ENCODE results near the gene KANSL1.

KANSL1 gene

DNA sequence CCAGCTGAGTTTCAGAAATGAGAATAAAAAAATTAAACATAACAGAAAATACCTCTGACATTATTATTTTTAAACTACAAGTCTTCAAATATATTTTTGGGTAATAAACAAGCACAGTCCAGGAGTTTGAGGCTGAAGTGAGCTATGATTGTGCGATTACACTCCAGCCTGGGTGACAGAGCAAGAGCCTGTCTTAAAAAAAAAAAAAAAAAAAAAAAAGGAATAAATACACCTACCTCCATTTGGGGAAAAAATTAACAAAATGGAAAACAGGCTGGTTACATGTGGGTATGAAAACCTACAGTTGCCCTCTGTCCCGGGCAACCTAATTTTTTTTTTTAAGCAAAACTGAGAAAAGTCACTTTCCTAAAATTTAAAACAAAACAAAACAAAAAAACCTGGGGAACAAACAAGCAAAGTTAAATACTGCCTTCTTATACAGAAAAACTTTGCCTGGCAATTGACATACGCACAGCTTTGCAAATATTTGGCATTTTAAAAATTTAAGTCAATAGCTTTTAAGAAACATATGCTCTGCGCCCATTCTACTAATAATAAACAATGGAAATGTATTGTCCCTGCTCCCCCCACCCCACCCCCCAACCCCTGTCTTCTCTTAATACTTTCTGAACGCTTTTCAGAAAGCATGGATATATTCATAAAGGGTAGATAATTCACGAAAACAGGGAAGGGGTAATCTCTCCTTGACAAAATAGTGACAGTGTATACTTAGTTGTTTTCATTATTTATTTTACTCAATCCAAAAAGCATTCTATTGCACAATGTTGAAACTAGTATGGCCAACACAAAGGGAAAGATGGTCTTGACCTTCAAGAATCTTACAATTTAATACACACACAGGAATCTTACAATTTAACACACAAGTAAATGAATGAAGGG lies 112.9 kb downstream of the KANSL1 start:
- no peak for DNase-seq (ENCODE audit: low spot score)

DNA sequence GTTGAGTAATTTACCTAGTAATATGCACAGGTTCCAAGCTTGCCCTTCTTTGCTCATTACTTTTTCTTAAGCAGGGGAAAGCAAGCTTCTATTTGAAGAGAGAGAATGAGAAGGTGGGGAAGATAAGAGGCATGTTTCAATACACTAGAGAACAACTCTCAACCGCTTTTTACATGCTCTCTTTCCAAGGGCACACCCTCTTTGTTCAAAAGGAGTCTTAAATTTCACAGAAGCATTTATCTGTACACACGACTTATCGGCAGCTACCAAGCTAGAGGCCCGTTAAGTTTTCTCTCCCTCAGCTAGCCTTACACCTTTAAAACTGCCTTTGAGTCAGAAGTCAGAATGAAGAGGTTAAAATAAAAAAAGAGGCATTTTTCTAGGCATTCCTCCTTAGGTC lies 114.6 kb downstream of the KANSL1 start:
- DNase-seq (ENCODE audit: low spot score): no peak

DNA sequence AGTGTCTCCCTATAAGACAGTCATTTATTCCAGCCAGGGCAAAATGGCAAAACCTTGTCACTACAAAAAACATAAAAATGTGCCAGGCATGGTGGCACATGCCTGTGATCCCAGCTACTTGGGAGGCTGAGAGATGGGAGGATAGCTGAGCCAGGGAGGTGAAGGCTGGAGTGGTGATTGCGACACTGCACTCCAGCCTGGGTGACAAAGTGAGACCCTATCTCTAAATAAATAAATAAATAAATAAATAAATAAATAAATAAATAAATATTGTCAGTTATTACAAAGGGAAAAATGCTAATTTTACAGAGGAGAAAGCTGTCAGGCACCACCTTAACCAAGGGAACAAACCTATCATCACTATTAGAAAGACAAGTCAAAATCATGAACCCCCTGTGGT lies 118.7 kb downstream of the KANSL1 start:
- DNase-seq (ENCODE audit: low spot score): no peak

GRCh38 chr17:46072998-46073397 lies 120.2 kb downstream of the KANSL1 start:
- DNase-seq (ENCODE audit: low spot score): no peak

GRCh38 chr17:46071796-46072195 lies 121.4 kb downstream of the KANSL1 start:
- no peak for DNase-seq (ENCODE audit: low spot score)

GRCh38 chr17:46064460-46064859 lies 128.8 kb downstream of the KANSL1 start:
- DNase-seq (ENCODE audit: low spot score): no peak

DNA sequence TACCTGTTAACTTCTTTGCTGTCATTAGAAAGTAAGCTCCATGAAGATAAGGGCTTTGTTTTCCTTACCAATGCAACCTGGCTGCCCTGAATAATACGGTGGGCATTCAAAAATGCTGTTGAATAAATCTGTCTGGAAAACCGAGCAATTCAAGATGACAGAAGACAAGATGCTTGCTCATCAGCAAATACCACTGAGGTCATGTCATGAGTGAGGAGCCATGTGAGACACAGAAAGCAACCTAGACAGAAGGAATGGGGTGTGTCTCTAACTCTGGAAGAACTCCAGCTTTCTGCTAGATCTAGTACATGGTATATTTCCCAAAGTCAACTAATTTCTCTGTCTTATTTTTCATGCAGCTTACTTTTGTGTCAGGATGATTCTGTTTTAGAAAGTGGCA lies 130.0 kb downstream of the KANSL1 start:
- DNase-seq (ENCODE audit: low spot score): peak; percentile 43

GRCh38 chr17:46061435-46061834 lies 131.8 kb downstream of the KANSL1 start:
- DNase-seq (ENCODE audit: low spot score): no peak

DNA sequence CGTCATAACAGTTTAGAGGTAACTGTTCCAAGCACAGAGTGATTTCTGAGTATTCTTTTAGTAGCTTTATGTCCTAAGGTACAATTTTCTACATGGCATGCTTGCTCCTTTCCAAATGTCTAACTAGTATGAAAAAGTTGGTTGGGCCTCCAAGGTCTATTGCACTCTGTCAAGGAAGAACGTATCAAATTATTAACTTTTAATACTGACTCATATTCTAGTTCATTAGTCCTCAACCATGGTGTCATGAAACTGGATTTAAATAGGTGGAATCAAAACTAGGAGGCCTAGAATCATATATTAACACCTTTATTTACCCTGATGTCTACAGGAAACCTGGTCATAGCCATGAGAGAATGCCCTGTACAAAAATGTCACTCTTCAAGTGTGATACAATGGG lies 132.8 kb downstream of the KANSL1 start:
- DNase-seq (ENCODE audit: low spot score): no peak

DNA sequence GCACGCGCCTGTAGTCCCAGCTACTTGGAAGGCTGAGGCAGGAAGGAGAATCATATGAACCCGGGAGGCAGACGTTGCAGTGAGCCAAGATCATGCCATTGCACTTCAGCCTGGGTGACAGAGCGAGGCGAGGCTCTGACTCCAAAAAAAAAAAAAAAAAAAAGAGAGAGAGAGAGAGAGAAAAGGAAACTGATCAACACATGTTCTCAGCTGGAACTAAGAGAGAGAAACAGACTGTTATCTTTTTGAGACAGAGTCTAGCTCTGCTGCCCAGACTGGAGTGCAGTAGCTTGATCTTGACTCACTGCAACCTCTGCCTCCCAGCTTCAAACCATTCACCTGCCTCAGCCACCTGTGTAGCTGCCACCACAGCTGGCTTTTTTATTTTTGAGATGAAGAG lies 133.7 kb downstream of the KANSL1 start:
- no peak for DNase-seq (ENCODE audit: low spot score)

DNA sequence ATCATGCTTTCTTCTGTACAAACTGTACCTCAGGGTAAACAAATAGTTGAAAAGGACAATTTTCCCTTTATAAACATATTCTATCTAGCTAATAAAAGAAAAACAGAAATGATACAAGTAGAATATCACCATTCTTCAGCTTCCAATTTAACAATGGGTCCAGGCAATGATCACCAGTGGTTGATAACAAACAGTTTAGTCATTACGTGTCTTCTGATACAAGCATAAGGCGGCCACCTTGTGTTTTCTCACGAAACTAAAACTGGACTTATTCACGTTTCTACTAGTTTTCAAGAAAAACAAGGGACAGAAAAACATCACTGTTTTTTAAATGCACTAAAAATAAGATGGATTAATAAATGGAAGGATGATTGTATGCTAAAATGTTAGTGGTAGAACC lies 135.9 kb downstream of the KANSL1 start:
- DNase-seq (ENCODE audit: low spot score): no peak

- no peak for DNase-seq (ENCODE audit: low spot score)
These were observed 136.4 kb downstream of the KANSL1 start for GRCh38 chr17:46056800-46057304.

DNA sequence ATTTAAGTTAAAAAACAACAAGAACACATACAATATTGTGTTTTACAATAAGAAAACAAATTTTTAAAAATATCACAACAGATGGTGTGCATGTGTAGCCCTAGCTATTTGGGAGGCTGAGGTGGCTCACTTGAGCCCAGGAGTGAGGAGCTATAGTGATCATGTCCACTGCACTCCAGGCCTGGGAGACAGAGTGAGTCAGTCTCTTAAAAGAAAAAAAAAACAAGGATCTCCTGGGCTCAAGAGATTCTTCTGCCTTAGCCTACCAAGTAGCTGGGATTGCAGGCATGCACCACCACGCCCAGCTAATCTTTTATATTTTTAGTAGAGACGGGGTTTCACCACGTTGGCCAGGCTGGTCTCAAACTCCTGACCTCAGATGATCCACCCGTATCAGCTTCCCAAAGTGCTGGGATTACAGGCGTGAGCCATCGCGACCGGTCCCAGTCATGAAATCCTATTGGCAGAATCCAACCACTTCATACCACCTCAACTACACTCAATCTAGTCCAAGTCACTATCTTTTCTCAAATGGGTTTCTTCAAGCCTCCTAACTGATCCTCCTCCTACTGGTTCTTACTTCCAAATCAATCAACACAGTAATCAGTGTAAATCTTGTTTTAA lies 139.2 kb downstream of the KANSL1 start:
- no peak for DNase-seq (ENCODE audit: low spot score)

GRCh38 chr17:46049656-46050055 lies 143.6 kb downstream of the KANSL1 start:
- DNase-seq (ENCODE audit: low spot score): no peak

- no peak for DNase-seq (ENCODE audit: low spot score)
These were observed 145.4 kb downstream of the KANSL1 start for GRCh38 chr17:46047856-46048255.

- DNase-seq (ENCODE audit: low spot score): no peak
These were observed 145.8 kb downstream of the KANSL1 start for GRCh38 chr17:46047398-46047797.

DNA sequence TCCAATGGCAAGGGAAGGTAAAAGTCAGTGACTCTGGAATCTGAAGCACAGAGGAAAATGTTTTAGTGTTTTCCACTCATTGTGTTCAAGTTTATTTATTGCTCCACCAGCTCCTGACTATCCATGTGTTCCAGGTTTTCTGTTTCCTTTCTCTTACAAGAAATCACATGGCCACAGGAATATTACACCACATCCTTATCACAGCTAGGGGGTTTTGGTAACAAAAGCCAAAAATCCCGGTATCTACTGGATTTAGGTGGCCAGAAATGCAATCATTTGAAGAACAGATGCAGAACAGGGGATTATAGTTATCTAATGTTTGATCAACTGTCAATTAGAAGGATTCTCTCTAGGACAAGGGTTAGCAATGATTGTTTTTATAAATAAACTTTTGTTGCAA lies 146.3 kb downstream of the KANSL1 start:
- no peak for DNase-seq (ENCODE audit: low spot score)

GRCh38 chr17:46045639-46046038 lies 147.6 kb downstream of the KANSL1 start:
- no peak for DNase-seq (ENCODE audit: low spot score)

DNA sequence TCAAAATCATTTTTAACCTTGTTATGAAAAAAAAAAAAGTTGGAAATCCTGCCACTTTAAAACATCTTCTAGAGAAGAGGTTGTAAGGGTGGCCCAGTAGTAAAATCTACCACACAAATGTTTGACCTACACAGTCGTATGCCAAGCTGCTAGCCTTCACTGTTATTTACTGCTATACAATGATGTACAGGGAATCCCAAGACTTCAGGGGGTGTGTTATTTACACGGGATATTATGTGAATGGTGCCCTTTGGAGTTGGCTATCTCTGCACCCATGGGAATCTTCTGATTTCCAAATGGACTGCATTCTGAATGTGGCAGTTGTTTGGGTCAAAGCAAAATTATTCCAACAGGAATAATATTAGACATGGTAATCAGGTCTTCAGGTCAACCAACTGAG lies 148.2 kb downstream of the KANSL1 start:
- DNase-seq (ENCODE audit: low spot score): no peak

- peak; percentile 55 for DNase-seq (ENCODE audit: low spot score)
These were observed 148.8 kb downstream of the KANSL1 start for GRCh38 chr17:46044286-46044928.

GRCh38 chr17:46043606-46044005 lies 149.6 kb downstream of the KANSL1 start:
- no peak for DNase-seq (ENCODE audit: low spot score)

DNA sequence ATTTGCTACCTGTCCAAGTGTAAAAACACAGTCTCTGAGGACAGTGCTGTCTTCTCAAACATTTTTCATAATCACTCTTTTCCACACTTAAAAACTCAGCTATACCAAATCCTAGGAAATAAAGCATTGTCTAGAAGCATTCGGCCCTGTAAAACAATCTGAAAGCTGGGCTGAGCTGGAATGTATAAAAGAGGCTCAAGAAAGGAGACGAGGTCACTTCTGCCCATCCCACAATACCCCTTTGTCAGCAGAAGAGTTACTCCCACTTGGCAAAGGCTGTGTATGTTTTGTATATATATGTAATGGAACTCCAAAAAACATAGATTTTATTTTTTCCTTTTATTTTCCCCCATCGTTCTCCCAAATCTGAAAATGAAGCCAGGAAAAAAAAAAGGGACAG lies 150.3 kb downstream of the KANSL1 start:
- DNase-seq (ENCODE audit: low spot score): no peak

GRCh38 chr17:46042246-46042645 lies 151.0 kb downstream of the KANSL1 start:
- no peak for DNase-seq (ENCODE audit: low spot score)

Measured in LoVo (cell line).